GM19438 (cell line): ENCODE results near the gene COG4.
"Not testable (repeated sequence)": the region's sequence is repeated elsewhere in the genome, so short reads cannot be mapped to it uniquely, and the experiment has no call there.

Experiments
- ATAC-seq: cut with Tn5 transposase; IDR thresholded peaks from one replicate; pipeline ENCODE4 v1.9.1; 2021; ENCODE audit warnings: low read depth; ENCODE audit not compliant: unreplicated experiment

Gene COG4

GRCh38 chr16:70523076-70523742 lies at the start of gene COG4:
Gene COG4 (minus strand): TSS chr16:70523554. CDS start chr16:70523543, 11 bp downstream.
- ATAC-seq, result peak; percentile 55

- ATAC-seq, result no peak
Measured at GRCh38 chr16:70572926-70573270, 49.5 kb upstream of the COG4 start.

- no peak for ATAC-seq
Measured at GRCh38 chr16:70572050-70572925, 48.9 kb upstream of the COG4 start.

GRCh38 chr16:70571623-70572022 lies 48.3 kb upstream of the COG4 start:
- ATAC-seq, result no peak

- ATAC-seq, result no peak
Measured at GRCh38 chr16:70570967-70571570, 47.7 kb upstream of the COG4 start.

GRCh38 chr16:70569752-70570151 lies 46.4 kb upstream of the COG4 start:
- ATAC-seq, result no peak

GRCh38 chr16:70568601-70569237 lies 45.4 kb upstream of the COG4 start:
- no peak for ATAC-seq

GRCh38 chr16:70565053-70565452 lies 41.7 kb upstream of the COG4 start:
- ATAC-seq, result no peak

GRCh38 chr16:70563636-70564035 lies 40.3 kb upstream of the COG4 start:
- no peak for ATAC-seq

GRCh38 chr16:70561623-70562022 lies 38.3 kb upstream of the COG4 start:
- ATAC-seq, result no peak

- ATAC-seq, result no peak
Measured at GRCh38 chr16:70556063-70556462, 32.7 kb upstream of the COG4 start.

GRCh38 chr16:70553645-70554044 lies 30.3 kb upstream of the COG4 start:
- no peak for ATAC-seq

GRCh38 chr16:70552675-70553074 lies 29.3 kb upstream of the COG4 start:
- no peak for ATAC-seq

- no peak for ATAC-seq
Measured at GRCh38 chr16:70551788-70552187, 28.4 kb upstream of the COG4 start.

GRCh38 chr16:70550082-70550481 lies 26.7 kb upstream of the COG4 start:
- ATAC-seq, result no peak

GRCh38 chr16:70548936-70549335 lies 25.6 kb upstream of the COG4 start:
- no peak for ATAC-seq

- no peak for ATAC-seq
Measured at GRCh38 chr16:70544548-70544947, 21.2 kb upstream of the COG4 start.

- no peak for ATAC-seq
Measured at GRCh38 chr16:70540994-70541393, 17.6 kb upstream of the COG4 start.

GRCh38 chr16:70534971-70535370 lies 11.6 kb upstream of the COG4 start:
- ATAC-seq, result no peak

GRCh38 chr16:70529954-70530353 lies 6.6 kb upstream of the COG4 start:
- not testable (repeated sequence) for ATAC-seq
